OCI-LY7 (cell line): ENCODE measurements around the gene TMED7. TPM values are rescaled to one million over a fixed set of nuclear protein-coding genes. Genes with fewer than 3 reads are reported as not detected.

Experiments used
- BruUV-seq: library from RNA; stranded (reverse); fragments of 400-500 nt; replicated peaks from 2 replicates; lab custom pipeline; 2021; lab: Mats Ljungman, UMichigan
- CTCF ChIA-PET: fragments of 300-600 bp; sonication (Branson Sonifier 250); formaldehyde crosslinking; loops from one replicate; lab custom pipeline; 2022; ENCODE audit warnings: antibody characterized with exemption; ENCODE audit not compliant: unreplicated experiment; lab: Charles Lee
- POLR2A ChIA-PET: fragments of 300-600 bp; sonication (Branson Sonifier 250); formaldehyde crosslinking; loops from one replicate; lab custom pipeline; 2022; ENCODE audit warnings: antibody characterized with exemption; lab: Charles Lee
- DNase-seq: peaks from one replicate; pipeline ENCODE4 v3.0.0-alpha.2; 2015; ENCODE audit warnings: low spot score
- H2AFZ ChIP-seq: fragments of 200-600 bp; sonication (generic), shearing (Covaris generic); 2 replicates; pipeline ENCODE4 v1.6.1; 2014; ENCODE audit warnings: mild to moderate bottlenecking, antibody characterized with exemption, low read length, moderate library complexity
- H3K27ac ChIP-seq: fragments of 200-600 bp; sonication (generic); 2 replicates; pipeline ENCODE4 v1.5.1; 2014; ENCODE audit warnings: mixed run types, low read depth, mild to moderate bottlenecking, moderate library complexity, low read length, inconsistent platforms; ENCODE audit not compliant: poor library complexity, severe bottlenecking
- H3K36me3 ChIP-seq: fragments of 200-600 bp; sonication (generic); 2 replicates; pipeline ENCODE4 v1.6.1; 2014; ENCODE audit warnings: mild to moderate bottlenecking, antibody characterized with exemption, low read length, moderate library complexity, mixed read lengths; ENCODE audit not compliant: insufficient read depth
- H3K4me1 ChIP-seq: fragments of 200-600 bp; sonication (generic); 2 replicates; pipeline ENCODE4 v1.5.1; 2014; ENCODE audit warnings: mild to moderate bottlenecking, low read length; ENCODE audit not compliant: insufficient read depth, poor library complexity, severe bottlenecking
- H3K4me2 ChIP-seq: fragments of 200-600 bp; sonication (generic); 2 replicates; pipeline ENCODE4 v1.6.1; 2014; ENCODE audit warnings: mild to moderate bottlenecking, low read length
- H3K4me3 ChIP-seq: fragments of 200-600 bp; sonication (generic); 2 replicates; pipeline ENCODE4 v1.5.1; 2014; ENCODE audit warnings: mild to moderate bottlenecking, low read depth, low read length; ENCODE audit not compliant: poor library complexity, severe bottlenecking
- H3K79me2 ChIP-seq: fragments of 200-600 bp; sonication (generic); 2 replicates; pipeline ENCODE4 v1.6.1; 2016; ENCODE audit warnings: low read depth, mild to moderate bottlenecking, low read length, moderate library complexity, mixed read lengths; ENCODE audit not compliant: insufficient read depth
- H3K9me2 ChIP-seq: fragments of 200-600 bp; sonication (generic); 2 replicates; pipeline ENCODE4 v1.6.1; 2016; ENCODE audit warnings: mild to moderate bottlenecking, low read length, mixed read lengths; ENCODE audit not compliant: insufficient read depth
- H3K9me3 ChIP-seq: fragments of 200-600 bp; sonication (generic); 2 replicates; pipeline ENCODE4 v1.6.1; 2014; ENCODE audit warnings: mild to moderate bottlenecking, mixed run types, low read length, mixed read lengths
- H4K20me1 ChIP-seq: fragments of 200-600 bp; sonication (generic); 2 replicates; pipeline ENCODE4 v1.6.1; 2014; ENCODE audit warnings: mild to moderate bottlenecking, antibody characterized with exemption, low read length, moderate library complexity, mixed read lengths; ENCODE audit not compliant: insufficient read depth
- EZH2phosphoT487 ChIP-seq: fragments of 200-600 bp; sonication (generic); IDR thresholded peaks from 2 replicates; pipeline ENCODE4 v1.6.1; 2018; ENCODE audit warnings: low read depth, borderline replicate concordance, mild to moderate bottlenecking, mixed run types, antibody characterized with exemption, low read length, moderate library complexity, mixed read lengths
- intact Hi-C: fragments of 100-400 bp; cut with micrococcal nuclease; formaldehyde crosslinking; loops from one replicate; pipeline ENCODE4 v1.10.0; 2022; ENCODE audit not compliant: unreplicated experiment
- total RNA-seq, 2 experiments: library from RNA; depleted of rRNA in 1 of 2; stranded (reverse); fragments of >200 nt in 1 of 2; shearing (Covaris generic) in 1 of 2; gene quantifications; 2 replicates each; pipeline ENCODE4 v1.2.3, GENCODE V29; 2014 to 2022
- TF ChIP-seq, protein P1 (sequence below): fragments of 200-600 bp; sonication (generic); conservative IDR thresholded peaks from 2 replicates; pipeline ENCODE4 v1.5.1; 2014; ENCODE audit warnings: mild to moderate bottlenecking, antibody characterized with exemption, low read length, moderate library complexity, mixed read lengths

The TMED7 gene
- total RNA-seq, 2 experiments from 2014 or later = 35.8 to 55.1 TPM

DNA sequence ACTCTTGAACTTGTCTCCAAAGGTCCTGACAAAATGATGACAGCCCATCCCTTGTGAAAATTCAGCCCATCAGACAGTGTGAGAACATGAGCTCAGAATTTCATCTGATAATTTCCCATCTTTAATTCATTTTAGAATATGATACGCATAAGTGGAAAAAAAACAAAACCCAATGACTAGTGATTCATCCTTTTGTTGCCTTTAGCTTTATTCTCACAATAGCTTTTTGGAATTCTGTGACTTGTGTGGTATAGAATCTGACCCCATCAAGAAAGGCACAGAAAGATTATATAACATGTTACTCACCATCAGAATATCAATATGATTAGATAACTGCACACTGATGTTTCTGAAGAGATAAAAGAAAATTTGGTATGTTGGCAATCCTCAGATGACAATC lies 16.1 kb upstream of the TMED7 start:
- Histone ChIP-seq H3K36me3 (no peaks in the 10 kb centered on the region), H3K9me2 (no peaks in the 10 kb centered on the region; the same call in 1 of the 2 replicates), H3K27ac (no peak overlapping the region), H3K79me2 (no peaks in the 10 kb centered on the region), H2AFZ (no peak overlapping the region), H3K4me2 (no peak overlapping the region), H3K4me3 (no peak overlapping the region), H3K4me1 (no peaks in the 10 kb centered on the region), H4K20me1 (no peaks in the 10 kb centered on the region), H3K9me3 (no peaks in the 10 kb centered on the region)
- TF ChIP-seq, protein P1, sequence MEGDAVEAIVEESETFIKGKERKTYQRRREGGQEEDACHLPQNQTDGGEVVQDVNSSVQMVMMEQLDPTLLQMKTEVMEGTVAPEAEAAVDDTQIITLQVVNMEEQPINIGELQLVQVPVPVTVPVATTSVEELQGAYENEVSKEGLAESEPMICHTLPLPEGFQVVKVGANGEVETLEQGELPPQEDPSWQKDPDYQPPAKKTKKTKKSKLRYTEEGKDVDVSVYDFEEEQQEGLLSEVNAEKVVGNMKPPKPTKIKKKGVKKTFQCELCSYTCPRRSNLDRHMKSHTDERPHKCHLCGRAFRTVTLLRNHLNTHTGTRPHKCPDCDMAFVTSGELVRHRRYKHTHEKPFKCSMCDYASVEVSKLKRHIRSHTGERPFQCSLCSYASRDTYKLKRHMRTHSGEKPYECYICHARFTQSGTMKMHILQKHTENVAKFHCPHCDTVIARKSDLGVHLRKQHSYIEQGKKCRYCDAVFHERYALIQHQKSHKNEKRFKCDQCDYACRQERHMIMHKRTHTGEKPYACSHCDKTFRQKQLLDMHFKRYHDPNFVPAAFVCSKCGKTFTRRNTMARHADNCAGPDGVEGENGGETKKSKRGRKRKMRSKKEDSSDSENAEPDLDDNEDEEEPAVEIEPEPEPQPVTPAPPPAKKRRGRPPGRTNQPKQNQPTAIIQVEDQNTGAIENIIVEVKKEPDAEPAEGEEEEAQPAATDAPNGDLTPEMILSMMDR = no peak
- TF ChIP-seq EZH2phosphoT487 = no peak
- ChIA-PET CTCF (no interaction called here), POLR2A (interaction anchor here (0.7 to 1.0 kb wide), 3 partner anchors 16 to 411 kb away, joined by 3 read pairs; no protein-coding TSS in a partner anchor)
- intact Hi-C loops = no loop called here
- no peak for DNase-seq
- no TSS peak for BruUV-seq

DNA sequence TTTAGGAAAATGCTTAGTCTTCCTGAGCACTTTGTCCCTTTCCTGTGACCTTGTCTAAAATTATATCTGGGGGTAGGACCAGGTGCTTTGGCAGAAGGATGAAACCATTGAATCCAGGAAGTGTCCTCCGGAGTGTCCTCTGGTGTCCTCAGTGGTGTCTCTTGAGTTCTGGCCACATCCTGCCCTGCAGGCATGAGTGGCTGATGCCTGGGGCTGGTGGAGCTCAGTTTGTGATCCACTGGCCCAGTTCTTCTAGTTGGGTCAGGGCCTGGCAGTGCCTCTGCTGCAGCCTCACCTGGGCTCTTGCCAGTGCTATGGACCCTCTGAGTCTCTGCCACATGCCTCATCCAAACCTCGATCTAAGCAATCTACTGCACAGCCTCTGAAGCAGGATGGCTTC lies 14.4 kb upstream of the TMED7 start:
- BruUV-seq = no TSS peak
- Histone ChIP-seq H3K9me2 (no peaks in the 10 kb centered on the region; the same call in 1 of the 2 replicates), H4K20me1 (no peaks in the 10 kb centered on the region), H3K4me3 (no peak overlapping the region), H3K9me3 (no peaks in the 10 kb centered on the region), H2AFZ (no peak overlapping the region), H3K4me2 (no peak overlapping the region), H3K36me3 (no peaks in the 10 kb centered on the region), H3K4me1 (no peaks in the 10 kb centered on the region), H3K27ac (no peak overlapping the region), H3K79me2 (no peaks in the 10 kb centered on the region)
- ChIA-PET CTCF (no interaction called here), POLR2A (interaction anchor here (1.3 kb wide), 1 partner anchor 17 kb away, joined by 3 read pairs; no protein-coding TSS in a partner anchor)
- TF ChIP-seq EZH2phosphoT487 = no peak
- TF ChIP-seq, protein P1 = no peak
- intact Hi-C loops = no loop called here
- no peak for DNase-seq

DNA sequence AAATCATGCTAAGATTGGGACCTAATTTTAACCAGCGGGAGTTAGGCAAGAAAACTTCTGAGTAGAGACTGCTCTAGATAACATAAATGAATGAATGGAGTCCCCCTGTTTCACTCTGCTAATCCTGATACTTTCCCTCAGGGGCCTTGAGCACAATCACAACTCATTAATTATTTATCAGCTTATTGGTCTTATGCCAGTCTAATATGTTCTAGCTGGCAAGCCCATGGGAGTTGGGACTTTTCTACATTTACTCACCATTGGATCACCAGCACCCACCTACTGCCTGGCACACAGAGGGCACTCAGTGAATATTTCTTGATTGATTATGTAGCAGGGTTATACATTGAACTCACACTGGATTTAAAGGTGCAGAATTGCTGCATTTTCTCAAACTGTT lies 13.5 kb upstream of the TMED7 start:
- Histone ChIP-seq H3K36me3 (no peaks in the 10 kb centered on the region), H3K4me1 (peaks cover 3% of the 10 kb centered on the region), H3K79me2 (no peaks in the 10 kb centered on the region), H4K20me1 (no peaks in the 10 kb centered on the region), H3K27ac (no peak overlapping the region), H3K4me3 (no peak overlapping the region), H2AFZ (no peak overlapping the region), H3K4me2 (no peak overlapping the region), H3K9me3 (no peaks in the 10 kb centered on the region), H3K9me2 (no peaks in the 10 kb centered on the region; the same call in 1 of the 2 replicates)
- no TSS peak for BruUV-seq
- ChIA-PET POLR2A (no interaction called here), CTCF (no interaction called here)
- TF ChIP-seq, protein P1 = no peak
- TF ChIP-seq EZH2phosphoT487 = no peak
- DNase-seq = no peak
- intact Hi-C loops = no loop called here
